HEK293T (cell line): ENCODE data around the gene UBE2R2.

Experiments
- BHLHE40 ChIP-seq: fragments of 450-650 bp; IDR thresholded peaks from 2 replicates; pipeline ENCODE4 v1.6.1; 2016; ENCODE audit warnings: mild to moderate bottlenecking, moderate library complexity, borderline replicate concordance
- ELF4 ChIP-seq: fragments of 450-650 bp; IDR thresholded peaks from 2 replicates; pipeline ENCODE4 v1.6.1; 2017; ENCODE audit warnings: antibody characterized with exemption
- FOXM1 ChIP-seq: fragments of 450-650 bp; IDR thresholded peaks from 2 replicates; pipeline ENCODE4 v1.6.1; 2017; ENCODE audit warnings: mild to moderate bottlenecking, borderline replicate concordance
- HDGF ChIP-seq: fragments of 450-650 bp; IDR thresholded peaks from 2 replicates; pipeline ENCODE4 v1.6.1; 2017; ENCODE audit warnings: antibody characterized with exemption, borderline replicate concordance
- SP1 ChIP-seq: fragments of 450-650 bp; IDR thresholded peaks from 2 replicates; pipeline ENCODE4 v1.6.1; 2017
- SUZ12 ChIP-seq: fragments of 450-650 bp; IDR thresholded peaks from 2 replicates; pipeline ENCODE4 v1.6.1; 2016; ENCODE audit warnings: mild to moderate bottlenecking

DNA sequence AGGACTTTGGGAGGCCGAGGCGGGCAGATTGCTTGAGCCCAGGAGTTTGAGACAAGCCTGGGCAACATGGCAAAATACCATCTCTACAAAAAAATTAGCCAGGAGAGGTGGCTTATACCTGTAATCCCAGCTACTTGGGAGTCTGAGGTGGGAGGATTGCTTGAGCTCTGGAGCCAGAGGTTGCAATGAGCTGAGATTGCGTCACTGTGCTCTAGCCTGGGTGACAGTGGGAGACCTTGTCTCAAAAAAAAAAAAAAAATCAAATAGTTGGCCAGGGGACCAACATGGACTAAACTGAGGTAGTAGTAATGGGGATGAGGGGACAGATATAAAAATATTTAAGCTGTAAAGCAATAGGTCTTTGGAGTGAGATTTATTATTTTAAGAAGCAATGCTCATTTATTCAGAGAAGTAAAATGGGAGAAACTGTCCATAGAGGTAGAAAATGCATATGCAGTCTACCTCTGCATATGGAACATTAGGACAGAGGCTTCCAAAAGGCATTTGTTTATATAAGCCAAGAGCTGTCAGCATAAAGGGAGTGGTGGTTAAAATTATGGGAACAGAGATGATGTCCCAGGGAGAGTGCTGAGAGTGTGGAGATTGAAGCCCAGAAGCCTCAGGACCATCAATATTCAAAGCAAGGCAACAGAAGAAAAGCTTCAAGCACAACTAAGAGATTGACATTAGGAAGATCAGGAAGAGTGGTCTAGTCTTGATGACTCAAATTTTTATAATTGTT lies 98.1 kb downstream of the UBE2R2 start:
- no peak for TF ChIP-seq SUZ12
- no peak for TF ChIP-seq SP1
- no peak for TF ChIP-seq HDGF
- no peak for TF ChIP-seq ELF4
- TF ChIP-seq FOXM1 = no peak
- TF ChIP-seq BHLHE40 = no peak
